Liver (tissue), 9 donors: ENCODE results near the gene CLEC16A. TPM values are rescaled to one million over a fixed set of nuclear protein-coding genes. Genes with fewer than 3 reads are reported as not detected.
A peak's percentile ranks its signal among the peaks of the same experiment; 100 is the strongest.

Source experiments
- DNase-seq: peaks from one replicate; pipeline ENCODE4 v3.0.0-alpha.2; 2017; ENCODE audit warnings: low spot score
- H3K27ac ChIP-seq, 2 donors: one replicate each; pipeline ENCODE4 v1.7.0; 2013; ENCODE audit warnings: inconsistent platforms in 2 of 2, low read length in 2 of 2, control low read depth in 1 of 2, low read depth in 1 of 2, mild to moderate bottlenecking in 1 of 2
- H3K27me3 ChIP-seq, 4 donors: one replicate each; pipeline versions ENCODE4 v1.6.1 to v1.7.0; 2013; ENCODE audit warnings: low read length in 3 of 4, inconsistent platforms in 1 of 4, mild to moderate bottlenecking in 1 of 4, moderate library complexity in 1 of 4; ENCODE audit not compliant: control insufficient read depth in 4 of 4, insufficient read depth in 4 of 4
- H3K36me3 ChIP-seq, 4 donors: one replicate each; pipeline versions ENCODE4 v1.6.1 to v1.7.0; 2013; ENCODE audit warnings: low read length in 3 of 4, mild to moderate bottlenecking in 3 of 4, low read depth in 1 of 4, moderate library complexity in 1 of 4; ENCODE audit not compliant: control insufficient read depth in 4 of 4, insufficient read depth in 3 of 4
- H3K4me1 ChIP-seq, 4 donors: one replicate each; pipeline versions ENCODE4 v1.6.1 to v1.7.0; 2013; ENCODE audit warnings: low read length in 3 of 4, mild to moderate bottlenecking in 3 of 4, moderate library complexity in 1 of 4; ENCODE audit not compliant: control insufficient read depth in 4 of 4, insufficient read depth in 4 of 4
- H3K4me3 ChIP-seq, 3 donors: one replicate each; pipeline versions ENCODE4 v1.6.1 to v1.7.0; 2013; ENCODE audit warnings: low read length in 3 of 3, control low read depth in 1 of 3, low read depth in 1 of 3, mild to moderate bottlenecking in 1 of 3
- H3K9ac ChIP-seq, 2 donors: one replicate each; pipeline ENCODE4 v1.7.0; 2013; ENCODE audit warnings: low read length in 2 of 2, mild to moderate bottlenecking in 2 of 2, moderate library complexity in 2 of 2, control low read depth in 1 of 2, low read depth in 1 of 2
- H3K9me3 ChIP-seq, 4 donors: one replicate each; pipeline versions ENCODE4 v1.6.1 to v1.7.0; 2013; ENCODE audit warnings: low read length in 3 of 4; ENCODE audit not compliant: control insufficient read depth in 4 of 4
- CTCF ChIP-seq: fragments of 150-350 bp; IDR thresholded peaks from 2 replicates; pipeline ENCODE4 v1.5.1; 2017; ENCODE audit warnings: improper control_type of control experiment, low read depth, low read length; ENCODE audit not compliant: missing input control
- FOXA1 ChIP-seq: IDR thresholded peaks from 2 replicates; pipeline ENCODE4 v1.6.1; 2016; ENCODE audit warnings: antibody characterized with exemption
- FOXA2 ChIP-seq: IDR thresholded peaks from 2 replicates; pipeline ENCODE4 v1.6.1; 2016; ENCODE audit warnings: antibody characterized with exemption
- GABPA ChIP-seq, 2 donors: IDR thresholded peaks in 1 of 2; conservative IDR thresholded peaks in 1 of 2; 2 replicates each; pipeline ENCODE4 v1.6.1; 2016; ENCODE audit warnings: antibody characterized with exemption in 2 of 2, mild to moderate bottlenecking in 1 of 2, moderate library complexity in 1 of 2
- HNF4G ChIP-seq: IDR thresholded peaks from 2 replicates; pipeline ENCODE4 v1.6.1; 2016; ENCODE audit warnings: antibody characterized with exemption
- JUND ChIP-seq, 2 donors: IDR thresholded peaks; 2 replicates each; pipeline ENCODE4 v1.6.1; 2016; ENCODE audit warnings: antibody characterized with exemption in 2 of 2
- NR2F2 ChIP-seq: IDR thresholded peaks from 2 replicates; pipeline ENCODE4 v1.6.1; 2016; ENCODE audit warnings: antibody characterized with exemption
- RAD21 ChIP-seq, 2 donors: IDR thresholded peaks; 2 replicates each; pipeline ENCODE4 v1.6.1; 2016; ENCODE audit warnings: antibody characterized with exemption in 2 of 2, mild to moderate bottlenecking in 2 of 2
- RXRA ChIP-seq, 2 donors: IDR thresholded peaks; 2 replicates each; pipeline ENCODE4 v1.6.1; 2017 to 2018; ENCODE audit warnings: antibody characterized with exemption in 2 of 2, mild to moderate bottlenecking in 1 of 2
- SP1 ChIP-seq: IDR thresholded peaks from 2 replicates; pipeline ENCODE4 v1.6.1; 2018; ENCODE audit warnings: antibody characterized with exemption, mild to moderate bottlenecking
- TAF1 ChIP-seq: conservative IDR thresholded peaks from 2 replicates; pipeline ENCODE4 v1.6.1; 2016; ENCODE audit warnings: antibody characterized with exemption, mild to moderate bottlenecking
- YY1 ChIP-seq: IDR thresholded peaks from 2 replicates; pipeline ENCODE4 v1.6.1; 2016; ENCODE audit warnings: antibody characterized with exemption, mild to moderate bottlenecking
- WGBS: extraction: QIAGEN DNeasy Blood & Tissue Kit; methylation state at CpG from one replicate; pipeline ENCODE4 v1.1.7; 2013; 5-methylcytosine and 5-hydroxymethylcytosine counted together
- polyA plus RNA-seq, 2 donors: library from polyadenylated mRNA; stranded (reverse) in 1 of 2; unstranded in 1 of 2; fragments of 200-250 nt in 1 of 2; fragments of >200 nt in 1 of 2; fragmentation: Nextera tagmentation in 1 of 2; extraction: Ambion mirVana in 1 of 2; gene quantifications; one replicate each; pipeline versions ENCODE4 v1.2.1 to v1.2.3, GENCODE V29; 2013 to 2015
- total RNA-seq, 2 donors: library from RNA; depleted of rRNA; stranded (reverse); fragments of >200 nt; gene quantifications; one replicate each; pipeline ENCODE4 v1.2.3, GENCODE V29; 2014
- TF ChIP-seq, protein P1 (sequence below): IDR thresholded peaks from 2 replicates; pipeline ENCODE4 v1.6.1; 2016; ENCODE audit warnings: antibody characterized with exemption
- TF ChIP-seq, protein P2 (sequence below): IDR thresholded peaks from 2 replicates; pipeline ENCODE4 v1.6.1; 2016; ENCODE audit warnings: antibody characterized with exemption, mild to moderate bottlenecking
- TF ChIP-seq, protein P3 (sequence below): IDR thresholded peaks from 2 replicates; pipeline ENCODE4 v1.6.1; 2016; ENCODE audit warnings: antibody characterized with exemption
- donor health status: healthy.
- donor health status: healthy.
- donor health status: healthy.
- donor health status: healthy.
- donor health status: healthy.

The CLEC16A gene
- total and polyA plus RNA-seq, 4 donors: 9.7 to 23.0 (median 17.4) TPM

- Histone ChIP-seq H3K4me3 (no peak overlapping the region), H3K36me3 (peaks cover 0 to 4% (median 0%) of the 10 kb centered on the region in 4 donors), H3K4me1 (no peaks in the 10 kb centered on the region), H3K27me3 (no peaks in the 10 kb centered on the region), H3K27ac (no peak overlapping the region), H3K9ac (no peak overlapping the region), H3K9me3 (peaks cover 0 to 7% (median 1%) of the 10 kb centered on the region in 4 donors)
- peak; percentile 53 for DNase-seq
- WGBS: 94% methylated on average over 4 of the region's 4 CpGs
- TF ChIP-seq FOXA1: no peak
- TF ChIP-seq, protein P1, sequence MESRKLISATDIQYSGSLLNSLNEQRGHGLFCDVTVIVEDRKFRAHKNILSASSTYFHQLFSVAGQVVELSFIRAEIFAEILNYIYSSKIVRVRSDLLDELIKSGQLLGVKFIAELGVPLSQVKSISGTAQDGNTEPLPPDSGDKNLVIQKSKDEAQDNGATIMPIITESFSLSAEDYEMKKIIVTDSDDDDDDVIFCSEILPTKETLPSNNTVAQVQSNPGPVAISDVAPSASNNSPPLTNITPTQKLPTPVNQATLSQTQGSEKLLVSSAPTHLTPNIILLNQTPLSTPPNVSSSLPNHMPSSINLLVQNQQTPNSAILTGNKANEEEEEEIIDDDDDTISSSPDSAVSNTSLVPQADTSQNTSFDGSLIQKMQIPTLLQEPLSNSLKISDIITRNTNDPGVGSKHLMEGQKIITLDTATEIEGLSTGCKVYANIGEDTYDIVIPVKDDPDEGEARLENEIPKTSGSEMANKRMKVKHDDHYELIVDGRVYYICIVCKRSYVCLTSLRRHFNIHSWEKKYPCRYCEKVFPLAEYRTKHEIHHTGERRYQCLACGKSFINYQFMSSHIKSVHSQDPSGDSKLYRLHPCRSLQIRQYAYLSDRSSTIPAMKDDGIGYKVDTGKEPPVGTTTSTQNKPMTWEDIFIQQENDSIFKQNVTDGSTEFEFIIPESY: no peak
- TF ChIP-seq RXRA (IDR thresholded peaks at IDR 0.05): no peak
- TF ChIP-seq, protein P2, sequence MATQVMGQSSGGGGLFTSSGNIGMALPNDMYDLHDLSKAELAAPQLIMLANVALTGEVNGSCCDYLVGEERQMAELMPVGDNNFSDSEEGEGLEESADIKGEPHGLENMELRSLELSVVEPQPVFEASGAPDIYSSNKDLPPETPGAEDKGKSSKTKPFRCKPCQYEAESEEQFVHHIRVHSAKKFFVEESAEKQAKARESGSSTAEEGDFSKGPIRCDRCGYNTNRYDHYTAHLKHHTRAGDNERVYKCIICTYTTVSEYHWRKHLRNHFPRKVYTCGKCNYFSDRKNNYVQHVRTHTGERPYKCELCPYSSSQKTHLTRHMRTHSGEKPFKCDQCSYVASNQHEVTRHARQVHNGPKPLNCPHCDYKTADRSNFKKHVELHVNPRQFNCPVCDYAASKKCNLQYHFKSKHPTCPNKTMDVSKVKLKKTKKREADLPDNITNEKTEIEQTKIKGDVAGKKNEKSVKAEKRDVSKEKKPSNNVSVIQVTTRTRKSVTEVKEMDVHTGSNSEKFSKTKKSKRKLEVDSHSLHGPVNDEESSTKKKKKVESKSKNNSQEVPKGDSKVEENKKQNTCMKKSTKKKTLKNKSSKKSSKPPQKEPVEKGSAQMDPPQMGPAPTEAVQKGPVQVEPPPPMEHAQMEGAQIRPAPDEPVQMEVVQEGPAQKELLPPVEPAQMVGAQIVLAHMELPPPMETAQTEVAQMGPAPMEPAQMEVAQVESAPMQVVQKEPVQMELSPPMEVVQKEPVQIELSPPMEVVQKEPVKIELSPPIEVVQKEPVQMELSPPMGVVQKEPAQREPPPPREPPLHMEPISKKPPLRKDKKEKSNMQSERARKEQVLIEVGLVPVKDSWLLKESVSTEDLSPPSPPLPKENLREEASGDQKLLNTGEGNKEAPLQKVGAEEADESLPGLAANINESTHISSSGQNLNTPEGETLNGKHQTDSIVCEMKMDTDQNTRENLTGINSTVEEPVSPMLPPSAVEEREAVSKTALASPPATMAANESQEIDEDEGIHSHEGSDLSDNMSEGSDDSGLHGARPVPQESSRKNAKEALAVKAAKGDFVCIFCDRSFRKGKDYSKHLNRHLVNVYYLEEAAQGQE: no peak
- TF ChIP-seq FOXA2: no peak
- no peak for TF ChIP-seq SP1
- TF ChIP-seq NR2F2: no peak
- no peak for TF ChIP-seq TAF1
- no peak for TF ChIP-seq GABPA (IDR thresholded peaks at IDR 0.05 in 1 of 2, conservative IDR thresholded peaks at IDR 0.05 in 1 of 2)
- no peak for TF ChIP-seq RAD21 (IDR thresholded peaks at IDR 0.05)
- TF ChIP-seq JUND (IDR thresholded peaks at IDR 0.05): no peak
- no peak for TF ChIP-seq YY1
These were observed 168.5 kb downstream of the CLEC16A start for GRCh38 chr16:11112723-11113348.

- Histone ChIP-seq H3K4me3 (no peak overlapping the region), H3K27ac (no peak overlapping the region), H3K9ac (no peak overlapping the region), H3K36me3 (peaks cover 0 to 4% (median 0%) of the 10 kb centered on the region in 4 donors), H3K27me3 (no peaks in the 10 kb centered on the region), H3K4me1 (no peaks in the 10 kb centered on the region), H3K9me3 (peaks cover 0 to 7% (median 1%) of the 10 kb centered on the region in 4 donors)
- no peak for TF ChIP-seq RAD21 (IDR thresholded peaks at IDR 0.05)
- no peak for TF ChIP-seq NR2F2
- TF ChIP-seq, protein P1: no peak
- TF ChIP-seq, protein P3, sequence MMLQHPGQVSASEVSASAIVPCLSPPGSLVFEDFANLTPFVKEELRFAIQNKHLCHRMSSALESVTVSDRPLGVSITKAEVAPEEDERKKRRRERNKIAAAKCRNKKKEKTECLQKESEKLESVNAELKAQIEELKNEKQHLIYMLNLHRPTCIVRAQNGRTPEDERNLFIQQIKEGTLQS: no peak
- no peak for TF ChIP-seq HNF4G
- TF ChIP-seq CTCF: no peak
- WGBS: 84% methylated on average over 15 of the region's 15 CpGs
- DNase-seq: no peak
These were observed 170.2 kb downstream of the CLEC16A start for GRCh38 chr16:11114366-11115164.
